NCI-H1417 treated with DMSO at 0.1 percent for 48 hours (cell line): ENCODE measurements around the gene CACNA1I.

Experiments
- DNase-seq: peaks from one replicate; lab custom pipeline; 2025; lab: John Stamatoyannopoulos, UW

CACNA1I gene

DNA sequence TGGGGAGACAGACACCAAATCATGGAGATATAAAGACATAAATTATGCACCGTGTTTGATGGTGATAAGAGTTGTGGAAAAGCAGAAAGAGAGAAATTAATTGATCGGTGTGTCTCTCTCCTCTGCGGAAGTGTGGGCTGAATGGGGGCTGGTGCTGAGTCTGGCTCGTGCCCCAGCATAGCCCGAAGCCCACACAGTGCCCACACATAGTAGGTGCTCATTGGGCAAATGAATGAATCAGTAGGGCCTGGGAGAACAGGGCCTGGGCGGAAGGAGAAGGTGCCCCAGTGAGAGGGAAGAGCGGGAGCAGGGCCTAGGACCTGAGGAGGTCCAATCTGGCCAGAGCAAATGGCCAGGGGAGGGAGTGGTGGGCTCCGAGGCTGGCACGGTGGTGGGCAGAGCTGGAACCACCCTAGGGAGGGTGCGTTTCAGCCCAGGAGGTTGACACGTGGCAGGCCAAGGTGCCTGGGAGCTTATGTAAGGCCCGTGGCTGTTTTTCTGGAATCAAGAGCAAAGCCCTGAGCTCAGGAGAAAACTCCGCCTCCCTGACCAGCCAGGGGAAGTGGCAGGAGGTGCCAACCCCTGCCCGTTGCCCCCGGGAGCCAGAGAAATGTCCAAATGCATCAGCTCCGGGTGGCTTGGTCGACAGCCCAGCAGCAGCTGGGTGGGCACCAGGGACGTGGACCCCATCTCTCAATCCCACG lies 2.1 kb upstream of the CACNA1I start:
- DNase-seq, result no peak

DNA sequence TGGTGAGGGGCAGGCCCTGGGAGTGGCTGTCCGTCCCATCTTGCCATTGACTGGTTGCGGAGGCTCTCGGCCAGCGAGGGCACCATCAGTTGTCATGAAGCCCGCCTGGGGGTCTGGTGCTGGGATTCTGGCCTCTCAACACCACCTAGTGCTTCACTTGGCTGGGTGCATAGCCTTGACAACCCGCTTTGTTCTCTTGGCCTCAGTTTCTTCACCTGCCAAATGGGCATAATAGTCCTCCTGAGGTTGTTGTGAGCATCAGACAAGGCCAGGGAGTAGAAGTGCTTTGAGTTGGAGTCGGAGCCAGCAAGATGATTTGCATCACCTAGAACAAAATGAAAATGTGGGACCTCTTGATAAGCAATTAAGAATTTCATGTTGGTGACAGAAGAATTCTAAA lies 1.5 kb upstream of the CACNA1I start:
- no peak for DNase-seq

DNA sequence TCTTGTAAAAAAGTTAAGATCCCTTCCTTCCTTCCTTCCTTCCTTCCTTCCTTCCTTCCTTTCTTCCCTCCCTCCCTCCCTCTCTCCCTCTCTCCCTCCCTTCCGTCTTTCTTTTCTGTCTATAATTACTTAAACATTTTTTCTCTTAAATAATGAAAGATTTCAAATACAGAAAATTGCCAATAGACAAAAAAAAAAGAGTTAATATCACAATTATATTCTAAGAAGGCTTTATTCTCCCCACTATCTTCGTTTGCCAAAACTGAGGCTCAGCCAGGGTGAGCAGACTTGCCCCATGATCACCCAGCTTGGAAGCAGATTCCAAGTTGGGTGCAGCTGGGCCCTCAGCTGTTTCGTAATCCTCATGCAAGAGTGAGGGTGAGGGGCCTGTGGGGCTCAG lies 327 bp upstream of the CACNA1I start:
- DNase-seq, result no peak

DNA sequence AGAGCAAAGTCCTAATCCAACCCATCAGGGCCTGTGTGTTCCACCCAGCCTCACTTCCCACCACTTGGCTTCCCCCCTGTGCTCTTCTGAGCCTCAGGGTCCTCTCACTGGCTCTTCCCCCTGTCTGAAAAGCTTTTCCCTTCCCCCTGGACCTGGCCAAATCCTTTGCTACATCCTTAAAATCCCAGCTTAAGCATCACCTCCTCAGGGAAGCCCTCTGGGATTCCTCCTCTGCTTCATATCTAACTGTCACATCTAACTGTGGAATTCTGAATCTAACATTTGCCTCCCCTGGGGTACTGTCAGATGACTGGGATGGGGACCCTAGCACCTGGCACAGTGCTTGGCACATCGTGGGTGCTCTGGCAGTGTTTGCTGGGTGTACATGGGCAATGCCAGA lies 985 bp downstream of the CACNA1I start:
- no peak for DNase-seq

DNA sequence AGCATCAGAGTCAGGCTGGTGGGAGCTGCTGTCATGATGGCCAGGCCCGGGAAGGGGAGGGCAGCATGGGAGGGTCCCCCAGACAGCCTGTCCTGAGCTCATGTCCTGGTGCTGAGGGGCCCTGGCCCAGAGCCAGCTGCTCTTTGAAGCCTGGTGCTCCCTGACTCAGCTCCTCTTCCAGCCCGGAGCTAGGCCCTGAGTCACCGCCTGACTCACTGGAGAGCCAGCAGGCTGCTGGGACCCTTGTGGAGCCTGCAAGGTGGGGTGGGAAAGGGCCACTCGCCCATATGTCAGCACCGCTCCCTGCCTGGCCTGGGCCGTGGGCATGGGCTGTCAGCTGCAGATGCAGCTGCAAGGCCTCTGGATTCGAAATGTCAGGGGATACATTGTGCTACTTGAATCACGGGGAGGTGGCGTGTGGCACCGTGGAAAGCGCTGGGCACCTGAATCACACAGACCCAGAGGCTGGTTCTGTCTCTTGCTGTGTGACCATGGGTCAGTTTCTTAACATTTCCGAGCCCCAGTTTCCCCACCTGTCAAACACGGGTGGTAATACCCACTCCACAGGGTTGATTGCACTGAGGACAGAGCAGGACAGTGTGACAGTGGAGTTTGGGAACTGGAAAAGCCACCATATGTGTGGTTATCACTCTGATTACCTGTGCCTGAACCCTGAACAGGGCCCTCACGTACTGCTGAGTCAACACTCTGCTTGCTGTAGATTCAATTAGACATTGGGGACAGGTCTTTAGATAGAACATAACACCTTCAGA lies 4.4 kb downstream of the CACNA1I start:
- no peak for DNase-seq

DNA sequence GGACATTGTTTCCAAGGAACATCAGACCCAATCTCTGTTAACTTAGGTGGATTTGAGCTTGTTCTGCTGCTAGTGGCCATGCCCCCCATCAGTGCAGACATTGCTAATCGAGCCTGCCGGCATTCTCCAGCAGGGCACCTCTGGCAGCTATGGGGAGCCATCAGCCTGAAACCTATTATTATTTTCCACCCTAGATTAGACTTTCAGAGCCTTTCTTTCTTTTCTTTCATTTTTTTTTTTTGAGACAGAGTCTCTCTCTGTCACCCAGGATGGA lies 4.9 kb downstream of the CACNA1I start:
- no peak for DNase-seq

DNA sequence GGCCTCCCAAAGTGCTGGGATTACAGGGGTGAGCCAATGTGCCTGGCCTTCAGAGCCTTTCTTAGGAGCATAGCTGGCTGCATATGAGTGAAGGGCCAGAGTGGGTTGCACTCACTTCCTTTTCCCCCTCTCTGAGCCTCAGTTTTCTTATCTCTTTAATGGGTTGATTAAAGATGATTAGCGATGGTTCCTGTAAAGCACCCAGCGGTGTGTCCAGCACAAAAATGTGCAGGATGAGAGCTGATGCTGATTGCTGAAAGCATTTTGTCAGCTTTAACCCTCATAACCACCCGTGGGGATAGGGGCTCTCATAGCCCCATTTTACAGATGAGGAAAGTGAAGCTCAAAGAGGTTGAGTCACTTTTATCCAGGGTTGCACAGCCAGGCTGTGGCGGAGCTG lies 5.5 kb downstream of the CACNA1I start:
- DNase-seq, result no peak

DNA sequence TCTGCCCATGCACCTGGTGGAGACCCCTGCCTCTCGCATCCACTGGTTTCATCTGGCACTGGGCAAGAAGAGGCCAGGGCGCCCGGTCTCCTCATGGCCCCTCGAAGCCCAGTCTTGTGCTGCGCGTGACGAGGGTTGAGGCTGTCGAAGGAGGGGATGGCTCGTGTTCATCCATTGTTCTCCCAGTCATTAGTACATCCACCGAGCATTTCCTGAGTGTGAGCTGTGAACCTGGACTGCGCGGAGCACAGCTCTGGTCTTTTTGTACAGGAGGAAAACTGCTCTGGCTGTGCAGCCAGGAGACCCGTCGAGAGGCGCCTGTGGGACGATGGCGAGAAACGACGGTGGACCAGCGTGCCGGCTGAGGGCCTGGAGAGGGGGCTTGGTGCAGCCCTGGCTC lies 6.8 kb downstream of the CACNA1I start:
- DNase-seq, result no peak

DNA sequence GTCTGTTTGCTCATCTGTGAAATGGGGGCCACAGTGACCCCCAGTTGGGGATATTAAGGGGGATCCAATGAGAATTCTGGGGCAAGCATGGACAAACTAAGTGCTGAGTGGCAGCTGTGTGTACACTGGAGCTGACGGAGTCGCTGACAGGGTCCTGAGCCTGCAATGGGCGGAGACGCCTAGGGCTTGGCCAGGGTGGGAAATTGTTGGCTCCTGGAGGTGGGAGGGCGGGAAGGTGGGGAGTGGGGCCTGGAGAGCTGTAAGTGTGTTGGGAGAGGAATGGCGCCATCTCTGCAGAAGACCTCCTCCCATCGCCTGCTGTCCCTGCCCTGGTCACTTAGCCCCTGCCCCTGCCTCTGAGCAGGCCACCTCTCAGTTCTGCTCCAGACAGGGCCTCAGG lies 7.3 kb downstream of the CACNA1I start:
- DNase-seq, result no peak

DNA sequence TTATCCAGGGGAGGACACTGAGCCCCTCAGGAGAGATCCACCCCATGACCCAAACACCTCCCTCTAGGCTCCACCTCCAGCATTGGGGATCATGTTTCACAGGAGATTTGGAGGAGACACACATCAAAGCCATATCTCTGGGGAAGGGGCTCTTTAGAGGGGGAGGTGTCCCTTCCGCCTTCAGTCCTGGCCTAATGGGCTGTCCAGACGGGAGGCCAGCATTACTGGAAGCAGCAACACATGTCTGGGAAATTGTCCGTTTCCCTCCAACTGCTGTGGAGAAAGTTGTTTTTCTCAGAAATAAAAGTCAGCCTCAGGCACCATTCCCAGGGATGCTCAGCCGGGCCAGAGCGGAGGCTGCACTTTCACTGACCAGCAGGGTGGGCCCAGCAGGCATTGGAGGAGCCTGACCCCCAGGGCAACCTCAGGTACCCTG lies 9.5 kb downstream of the CACNA1I start:
- no peak for DNase-seq

DNA sequence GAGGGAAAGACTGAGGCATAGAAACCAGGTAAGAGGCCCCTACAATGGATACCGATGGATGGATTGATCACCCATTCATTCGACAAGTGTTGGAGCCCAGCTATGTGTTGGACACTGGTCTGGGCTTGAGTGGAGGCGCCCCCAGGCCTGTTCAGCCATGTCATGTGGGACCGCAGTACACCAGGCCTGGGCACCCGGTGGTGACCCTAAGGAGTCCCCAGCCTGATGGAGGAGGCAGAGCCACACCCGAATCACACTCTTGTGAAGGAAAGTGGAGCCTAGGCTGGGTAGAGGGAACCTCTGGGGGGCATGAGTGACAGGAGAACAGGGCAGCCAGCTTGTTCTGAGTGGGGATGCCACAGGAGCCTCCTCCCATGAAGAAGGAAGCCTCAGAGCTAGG lies 10.2 kb downstream of the CACNA1I start:
- DNase-seq, result no peak

DNA sequence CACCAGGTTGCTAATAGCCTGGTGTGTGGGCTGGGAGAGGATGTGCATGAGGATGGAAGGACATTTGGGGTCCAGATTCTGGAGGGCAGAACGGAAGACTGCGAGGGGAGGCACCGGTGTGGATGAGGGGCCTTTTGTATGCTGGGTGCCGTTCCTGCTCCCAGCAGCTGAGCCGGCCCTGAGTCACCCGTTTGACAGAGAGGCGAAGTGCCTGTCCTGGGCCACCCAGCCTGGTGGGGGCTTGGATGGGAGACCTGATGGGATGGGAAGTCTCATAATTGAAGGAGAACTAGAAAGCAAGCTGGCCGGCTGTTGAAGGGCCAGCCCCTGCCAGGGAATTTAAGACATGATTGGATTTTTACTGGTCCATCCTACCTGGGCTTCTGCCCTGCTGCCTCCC lies 10.8 kb downstream of the CACNA1I start:
- no peak for DNase-seq

DNA sequence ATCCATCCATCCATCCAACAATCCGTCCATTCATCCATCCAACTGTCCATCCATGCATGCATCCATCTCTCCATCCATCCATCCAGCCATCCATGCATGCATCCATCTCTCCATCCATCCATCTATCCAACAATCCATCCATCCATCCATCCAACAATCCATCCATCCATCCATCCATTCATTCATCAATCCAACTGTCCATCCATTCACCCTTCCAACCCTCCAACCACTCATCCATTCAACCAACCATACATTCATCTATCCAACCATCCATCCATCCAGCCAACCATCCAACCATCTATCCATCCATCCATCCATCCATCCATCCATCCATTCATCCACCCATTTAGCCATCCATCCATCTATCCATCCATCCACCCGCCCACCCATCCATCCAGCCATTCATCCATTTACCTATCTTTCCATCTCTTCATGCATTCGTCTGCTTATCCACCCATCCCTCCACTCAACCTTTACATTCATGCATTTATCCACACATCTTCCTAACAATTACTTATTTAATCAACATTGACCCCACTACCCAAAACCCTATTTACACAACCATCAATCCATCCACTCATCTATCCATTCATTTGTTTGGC lies 12.6 kb downstream of the CACNA1I start:
- DNase-seq, result no peak

DNA sequence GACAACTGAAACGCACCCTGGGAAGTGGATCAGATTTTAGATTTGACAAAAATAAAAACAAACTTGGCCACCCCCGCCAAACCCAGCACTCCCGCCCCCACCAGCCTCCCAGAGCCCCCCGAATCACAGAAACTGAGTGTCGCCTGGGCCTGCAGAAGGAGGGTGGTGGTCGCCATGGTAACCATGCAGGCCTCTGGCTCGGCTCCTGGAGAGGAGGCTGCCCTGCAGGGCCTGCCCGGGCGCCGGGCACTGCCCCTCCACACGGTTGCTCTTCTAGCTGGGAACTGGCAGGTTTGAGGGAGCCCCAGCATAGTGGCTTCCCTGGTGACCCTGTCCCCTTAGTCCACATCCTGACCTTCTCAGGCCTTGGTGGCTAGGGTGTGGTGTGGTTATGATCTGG lies 19.3 kb downstream of the CACNA1I start:
- DNase-seq, result no peak

DNA sequence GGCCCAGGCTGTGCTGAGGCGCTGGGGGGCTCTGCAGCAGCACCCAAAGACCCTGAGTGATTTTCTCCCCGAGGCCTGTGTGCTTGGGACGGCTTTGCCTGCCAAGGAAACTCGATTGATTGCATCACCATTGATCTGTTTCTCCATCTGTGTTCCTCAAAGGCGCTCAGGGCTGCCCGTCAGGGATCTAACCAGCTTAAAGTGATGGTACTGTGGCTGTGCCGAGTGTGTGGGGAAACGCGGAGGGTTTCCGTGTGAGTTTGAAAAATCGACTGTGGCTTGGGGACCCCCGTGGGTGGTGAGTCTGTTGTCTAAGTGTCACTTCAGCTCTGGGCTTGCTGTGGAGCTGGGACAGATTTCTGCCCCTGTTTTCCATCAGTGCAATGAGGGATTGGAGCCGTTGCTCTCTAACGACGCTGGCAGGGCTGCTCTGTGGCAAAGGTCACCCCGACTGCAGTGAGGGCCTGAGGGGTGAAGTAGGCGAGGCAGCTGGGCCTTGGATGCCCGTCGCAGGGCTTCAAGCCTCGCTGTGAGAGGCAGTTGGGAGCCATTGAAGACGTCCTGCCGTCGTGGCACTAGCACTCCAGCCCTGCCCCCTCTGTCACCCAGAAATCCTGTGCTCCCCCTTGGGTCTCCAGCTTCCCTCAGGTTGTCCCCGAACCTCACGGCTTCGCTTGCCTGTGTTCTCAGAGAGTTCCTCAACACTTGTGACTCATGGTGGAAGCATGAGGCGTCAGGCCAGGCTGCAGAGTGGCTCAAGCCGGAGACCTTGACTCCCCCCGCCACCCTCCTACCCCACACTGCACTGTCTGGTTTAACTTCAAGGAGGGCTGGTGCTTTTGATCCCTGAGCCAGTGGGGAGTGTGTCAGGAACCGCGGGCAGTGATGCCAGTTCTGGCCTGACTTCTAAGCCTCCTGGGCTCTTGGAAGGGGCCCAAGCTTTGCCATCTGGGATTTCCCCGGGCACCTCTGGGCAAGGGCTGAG lies 21.8 kb downstream of the CACNA1I start:
- no peak for DNase-seq

DNA sequence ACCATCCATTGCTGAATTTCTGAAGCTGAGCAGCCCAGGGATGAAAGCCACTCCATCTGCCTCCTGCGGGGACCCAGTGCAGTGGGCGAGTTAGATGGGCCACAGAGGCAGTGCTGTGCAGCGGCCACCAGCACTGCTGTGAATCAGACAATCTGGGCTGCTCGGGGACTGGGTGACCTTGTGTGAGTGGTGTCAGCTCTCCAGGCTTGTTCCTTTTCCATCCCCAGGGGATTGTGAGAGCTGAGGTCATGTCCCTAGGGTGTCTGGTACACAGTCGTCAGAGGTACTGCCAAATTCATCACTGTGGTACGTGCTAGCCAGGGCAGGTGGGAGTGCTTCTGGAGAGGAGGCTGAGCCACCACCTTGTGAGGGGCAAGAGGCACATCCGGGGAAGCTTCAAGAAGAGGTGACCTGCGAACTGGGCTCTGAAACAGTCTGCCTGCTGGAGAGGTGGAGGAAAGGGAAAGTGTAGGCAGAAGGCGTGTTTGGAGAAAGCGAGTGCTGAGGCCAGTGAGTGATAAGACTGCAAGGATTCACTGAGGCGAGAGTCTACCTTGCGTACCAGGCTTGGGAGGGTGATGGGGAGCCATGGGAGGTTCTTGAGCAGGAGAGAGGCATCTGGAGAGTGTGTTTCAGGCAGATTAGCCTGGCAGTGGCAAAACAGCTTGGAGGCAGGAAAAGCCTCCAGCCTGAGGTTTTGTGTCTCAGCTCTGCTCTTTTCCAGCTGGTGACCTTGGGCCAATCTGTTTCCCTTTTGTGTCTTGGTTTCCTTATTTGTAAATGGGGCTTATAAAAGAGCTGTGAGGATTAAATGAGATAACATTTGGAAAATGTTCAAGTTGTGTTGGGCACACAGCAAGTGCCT lies 22.7 kb downstream of the CACNA1I start:
- DNase-seq, result no peak

DNA sequence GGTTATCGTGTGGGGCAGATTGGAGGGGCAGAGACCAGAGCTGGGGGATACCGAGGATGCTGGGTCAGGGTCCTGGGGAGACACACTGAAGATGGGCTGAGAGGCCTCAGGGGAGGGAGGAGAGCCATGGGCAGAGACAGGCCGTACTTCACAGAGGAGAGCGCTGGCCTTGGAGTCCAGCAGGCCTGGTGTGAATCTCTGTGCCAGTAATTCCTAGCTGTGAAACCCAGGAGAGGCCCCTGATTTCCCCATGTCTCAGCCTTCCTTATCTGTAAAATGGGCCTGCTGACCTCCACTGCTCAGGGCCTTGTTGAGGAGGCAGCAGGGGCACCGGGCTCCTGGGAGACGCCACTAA lies 23.4 kb downstream of the CACNA1I start:
- no peak for DNase-seq

DNA sequence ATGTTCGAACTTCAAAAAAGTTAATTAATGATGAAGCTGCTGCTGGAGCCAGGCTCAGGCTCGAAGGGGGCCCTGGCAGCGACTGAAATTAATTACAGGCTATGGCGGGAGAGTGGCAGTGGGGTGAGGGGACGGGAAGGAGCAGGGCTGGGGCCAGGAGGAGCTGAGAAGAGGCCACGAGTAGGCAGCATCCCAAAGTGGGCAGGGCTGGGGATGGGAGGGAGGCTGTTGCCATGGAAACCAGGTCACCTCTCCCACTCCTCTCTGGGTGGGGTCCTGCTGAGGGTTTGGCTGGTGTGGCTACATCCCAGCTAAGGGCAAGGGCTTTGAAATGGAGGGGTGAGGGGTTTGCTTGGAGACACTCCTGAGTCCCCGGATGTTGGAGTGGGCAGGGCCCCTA lies 23.9 kb downstream of the CACNA1I start:
- no peak for DNase-seq

DNA sequence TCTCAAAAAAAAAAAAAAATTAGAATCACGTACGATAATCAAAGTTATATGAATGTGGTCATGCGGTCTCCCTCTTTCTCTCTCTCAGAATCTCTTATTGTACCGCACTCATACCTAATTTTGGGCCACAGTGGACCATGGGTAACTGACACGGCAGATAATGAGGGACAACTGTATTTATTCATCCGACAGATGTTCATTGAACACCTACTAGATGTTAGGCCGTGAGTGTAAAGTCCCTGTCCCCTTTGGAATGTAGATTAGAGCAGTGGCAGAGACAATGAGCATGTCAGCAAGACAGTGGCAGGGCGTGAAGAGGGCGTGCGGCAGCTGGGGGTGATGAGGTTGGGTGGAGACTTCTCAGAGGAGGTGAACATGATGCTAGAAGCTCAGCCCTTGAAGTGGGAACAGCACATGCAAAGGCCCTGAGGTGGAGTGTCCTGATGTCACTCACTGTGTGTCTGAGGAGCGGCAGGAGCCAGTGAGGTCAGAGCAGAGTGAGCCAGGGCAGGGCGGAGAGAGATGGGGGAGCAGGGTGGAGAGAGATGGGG lies 25.1 kb downstream of the CACNA1I start:
- no peak for DNase-seq

DNA sequence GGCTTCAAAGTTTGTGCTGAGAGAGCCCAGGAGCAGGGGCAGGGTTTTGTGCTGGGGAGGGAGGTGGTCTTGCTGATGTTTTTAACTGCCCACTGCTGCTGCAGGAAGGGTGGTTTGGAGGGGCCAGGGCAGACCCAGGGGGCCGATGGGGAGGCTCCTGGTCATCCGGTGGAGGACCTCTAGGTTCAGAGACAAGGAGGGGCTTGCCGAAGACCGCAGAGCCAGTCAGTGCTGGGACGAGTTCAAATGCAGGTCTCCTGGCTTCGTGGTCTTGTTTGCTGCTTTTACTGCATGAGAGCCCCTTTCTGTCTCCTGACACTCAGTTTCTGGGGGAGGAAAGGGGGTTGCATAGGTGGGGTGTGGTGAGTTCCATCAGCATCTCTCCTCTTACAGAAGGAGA lies 26.0 kb downstream of the CACNA1I start:
- DNase-seq, result no peak

DNA sequence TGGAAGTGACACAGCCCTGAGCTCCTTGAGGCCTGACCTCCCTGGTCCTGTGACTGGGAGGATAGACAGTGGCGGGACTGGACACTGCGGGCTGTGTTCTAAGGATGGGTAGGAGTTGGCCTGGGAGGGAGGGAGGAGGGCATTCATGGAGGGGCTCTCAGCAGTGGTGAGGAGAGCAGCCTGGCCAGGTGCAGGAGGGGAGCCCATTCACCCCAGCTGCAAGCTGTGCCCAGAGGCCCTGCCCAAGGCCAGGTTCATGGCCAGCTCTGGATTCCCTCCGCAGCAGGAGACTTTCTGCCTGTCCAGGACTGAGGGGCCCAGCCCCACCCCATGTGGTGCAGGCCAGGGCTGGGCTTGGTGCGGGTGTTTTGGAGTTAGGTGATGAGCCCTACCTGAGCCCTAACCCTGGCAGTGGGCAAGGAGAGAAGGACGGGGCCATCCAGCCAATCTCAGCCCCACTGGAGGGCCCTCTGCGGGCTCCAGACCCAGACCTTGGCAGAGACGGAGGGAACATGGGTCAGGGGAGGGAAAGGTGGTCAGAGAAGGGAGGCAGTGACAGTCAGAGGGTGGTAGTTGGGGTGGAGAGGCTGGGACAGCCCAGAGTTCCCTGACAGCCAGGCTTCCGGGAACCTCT lies 26.8 kb downstream of the CACNA1I start:
- DNase-seq, result no peak
